Stimulated activated naive CD8-positive, alpha-beta T cell treated with anti-CD3 and anti-CD28 coated beads, Interleukin-15, Interleukin-2, amounts not matched to agents 100 U/mL and 50 U/mL, for 24 hours (primary cell): ENCODE measurements around the gene PAH.
"Not testable (repeated sequence)": the region's sequence is repeated elsewhere in the genome, so short reads cannot be mapped to it uniquely, and the experiment has no call there.

Source experiments
- ATAC-seq: fragments of 150-1000 bp; cut with Tn5 transposase; one replicate; pipeline ENCODE4 v1.10.0; 2021
- DNase-seq: peaks from one replicate; pipeline ENCODE4 v3.0.0; 2021

Gene PAH

DNA sequence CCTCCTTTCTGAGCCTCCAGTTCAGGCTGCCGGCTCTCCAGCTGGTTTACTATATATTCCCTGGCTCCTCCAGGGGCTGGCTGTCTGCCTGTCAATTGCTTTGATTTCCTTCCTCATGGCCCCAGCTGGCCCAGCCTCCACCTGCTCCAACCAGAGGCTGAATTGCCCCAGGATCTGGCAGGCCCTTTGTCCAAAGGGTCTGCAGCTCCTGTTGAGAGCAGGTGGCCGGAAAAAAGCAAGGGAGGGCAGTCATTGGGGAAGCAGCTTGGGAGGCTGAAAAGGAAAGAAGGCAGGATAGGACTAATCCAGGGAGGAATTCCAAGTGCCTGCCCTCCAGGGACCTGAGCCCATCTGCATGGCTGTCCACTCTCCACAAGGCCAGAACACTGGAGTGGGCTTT, 25.3 kb downstream of the PAH start:
- no peak for ATAC-seq
- no peak for DNase-seq

DNA sequence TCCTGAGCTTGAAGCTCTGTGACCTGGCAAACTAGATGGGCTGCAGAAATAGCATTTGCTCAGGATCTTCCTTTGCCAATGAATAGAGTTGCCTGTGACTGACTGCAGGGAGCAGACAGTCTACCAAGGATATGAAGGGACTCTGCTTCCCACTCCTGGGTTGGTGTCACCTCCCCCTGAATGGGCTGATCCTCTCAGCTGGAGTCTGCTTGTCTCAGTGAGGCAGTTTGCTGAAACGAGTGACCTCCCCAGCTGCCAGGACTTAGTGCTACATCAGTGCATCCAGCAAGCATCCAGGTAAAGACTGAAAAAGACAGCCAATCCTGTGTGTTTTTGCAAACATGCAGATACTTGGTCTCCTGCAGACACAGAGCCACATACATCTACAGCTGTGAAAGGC, 28.5 kb downstream of the PAH start:
- no peak for ATAC-seq
- no peak for DNase-seq

DNA sequence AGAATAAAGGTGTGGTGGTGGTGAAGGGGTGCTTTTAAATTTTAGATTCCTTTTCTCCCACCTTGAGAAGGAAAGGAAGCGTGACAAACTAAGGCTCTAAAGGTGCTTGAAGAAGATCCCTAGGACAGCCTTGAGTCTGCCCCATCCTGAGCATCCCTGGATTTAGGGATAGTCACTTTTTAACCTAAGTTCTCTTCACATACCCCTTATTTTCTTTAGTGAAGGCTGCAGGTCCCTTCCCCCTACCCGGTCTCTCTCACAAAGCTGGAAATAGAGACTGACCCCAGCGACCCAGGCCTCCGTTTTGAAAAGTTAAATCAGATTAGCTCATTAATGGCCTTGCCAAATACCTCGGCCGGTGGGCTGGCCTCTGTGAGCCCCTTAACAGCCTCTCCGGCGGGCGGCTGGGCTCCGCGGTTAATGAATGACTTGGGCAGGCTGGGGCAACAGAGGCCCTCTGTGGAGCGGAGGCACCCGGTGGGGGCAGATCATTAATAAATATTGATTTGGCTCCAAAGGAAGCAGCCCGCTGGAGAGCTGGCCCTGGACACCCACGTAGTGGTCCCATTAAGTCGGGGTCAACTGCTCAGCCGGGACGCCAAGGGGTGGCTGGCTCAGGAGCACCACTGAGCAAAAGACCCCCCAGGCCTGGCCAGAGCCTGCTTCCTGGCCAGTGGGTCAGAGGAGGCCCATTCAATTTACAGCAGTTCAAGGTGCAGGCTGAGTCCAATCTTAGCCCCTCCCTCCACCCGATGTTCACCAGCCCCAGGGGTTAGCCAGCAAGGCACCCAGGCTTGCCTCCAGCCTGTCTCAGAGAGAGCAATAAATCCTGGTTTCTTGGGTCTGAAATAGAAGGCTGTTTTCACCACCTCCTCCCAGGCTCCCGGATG, 31.8 kb downstream of the PAH start:
- no peak for ATAC-seq
- no peak for DNase-seq

DNA sequence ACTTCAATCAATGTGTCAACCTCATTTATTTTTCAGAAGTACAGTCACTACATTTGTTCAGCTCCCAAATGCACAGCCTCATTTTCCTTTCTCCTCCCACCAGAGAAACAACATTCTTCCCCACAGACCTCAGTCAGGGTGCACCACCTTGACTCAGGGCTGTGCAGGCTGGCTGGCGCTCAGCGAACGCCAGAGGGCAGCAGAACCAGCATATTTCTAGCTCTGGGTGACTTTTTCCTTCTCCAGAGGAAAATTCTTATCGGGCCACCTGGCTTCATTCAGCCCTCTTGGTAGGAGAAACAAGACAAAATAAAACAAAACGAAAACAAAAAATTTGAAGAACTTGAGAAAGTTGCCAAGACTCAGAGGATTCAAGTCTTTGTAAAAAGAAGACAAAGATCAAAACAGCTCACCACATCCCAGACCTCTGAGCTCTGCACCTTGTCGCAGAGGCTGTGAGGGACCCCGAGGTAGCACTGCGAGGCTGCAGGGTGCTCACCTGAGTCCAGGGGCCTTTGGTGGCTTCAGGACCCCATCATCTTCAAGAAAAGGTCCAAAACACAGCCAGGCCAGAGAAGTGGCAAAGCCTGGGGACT, 33.7 kb downstream of the PAH start:
- peak; percentile 48 for ATAC-seq
- peak; percentile 51 for DNase-seq

DNA sequence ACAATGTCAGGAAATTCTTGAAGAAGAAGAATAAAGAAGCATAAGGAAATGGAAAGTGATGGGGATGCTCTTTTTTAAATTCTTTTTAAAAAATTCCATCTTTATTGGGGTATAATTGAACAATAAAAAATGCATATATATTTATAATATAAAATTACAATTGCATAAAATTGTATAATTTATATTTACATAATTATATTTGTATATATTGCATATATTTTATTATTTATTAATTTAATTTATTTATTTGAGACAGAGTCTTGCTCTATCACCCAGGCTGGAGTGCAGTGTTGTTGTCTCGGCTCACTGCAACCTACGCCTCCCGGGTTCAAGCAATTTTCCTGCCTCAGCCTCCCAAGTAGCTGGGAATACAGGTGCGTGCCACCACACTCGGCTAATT, 36.3 kb downstream of the PAH start:
- DNase-seq (no peak), ATAC-seq (no peak)

DNA sequence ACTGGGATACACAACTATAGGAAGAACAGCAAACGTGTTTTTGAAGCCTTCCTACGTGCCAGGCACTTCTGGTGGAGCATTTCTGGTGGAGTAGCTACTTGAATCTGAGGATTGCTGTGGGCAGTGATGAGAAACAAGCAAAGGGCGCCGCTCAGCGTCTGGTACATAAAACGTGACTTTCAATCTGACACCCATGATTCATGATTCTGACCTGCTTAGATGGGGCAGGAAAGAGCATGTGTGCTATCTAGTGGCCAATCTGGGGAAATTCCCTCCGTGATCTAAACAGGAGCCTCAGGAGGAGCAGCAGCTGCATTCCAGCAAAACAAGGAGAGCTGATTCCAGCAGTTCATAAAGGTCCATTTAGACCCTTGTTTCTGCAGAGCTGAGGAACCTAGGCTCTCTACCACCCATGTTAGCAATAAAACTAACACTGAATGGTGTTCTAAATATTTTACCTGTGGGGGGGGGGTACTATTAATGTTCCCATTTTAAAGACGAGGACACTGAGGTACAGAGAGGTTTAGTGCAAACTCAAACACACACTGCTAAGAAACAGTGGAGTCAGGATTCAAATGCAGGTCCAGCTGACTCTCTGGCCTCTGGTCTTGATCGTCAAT, 37.8 kb downstream of the PAH start:
- DNase-seq (peak; percentile 13), ATAC-seq (peak; percentile 67)

DNA sequence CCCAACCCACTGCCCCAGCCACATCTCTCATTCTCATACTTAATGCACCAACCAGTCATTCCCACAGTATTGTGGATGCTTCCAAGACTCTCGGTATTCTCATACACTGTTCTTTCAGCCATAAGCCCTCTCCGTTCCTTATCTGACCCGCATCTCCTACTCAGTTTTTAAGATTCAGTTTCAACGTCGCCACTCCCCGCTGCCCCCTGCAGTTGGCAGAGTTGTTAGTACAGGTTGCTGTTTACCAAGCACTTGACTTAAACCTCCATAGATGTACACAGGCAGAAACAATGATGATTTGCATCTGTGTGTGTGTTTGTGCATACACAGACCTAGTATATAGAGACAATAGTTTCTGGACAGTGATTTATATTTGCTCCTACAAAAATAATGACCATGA, 40.2 kb downstream of the PAH start:
- ATAC-seq, result no peak
- no peak for DNase-seq

DNA sequence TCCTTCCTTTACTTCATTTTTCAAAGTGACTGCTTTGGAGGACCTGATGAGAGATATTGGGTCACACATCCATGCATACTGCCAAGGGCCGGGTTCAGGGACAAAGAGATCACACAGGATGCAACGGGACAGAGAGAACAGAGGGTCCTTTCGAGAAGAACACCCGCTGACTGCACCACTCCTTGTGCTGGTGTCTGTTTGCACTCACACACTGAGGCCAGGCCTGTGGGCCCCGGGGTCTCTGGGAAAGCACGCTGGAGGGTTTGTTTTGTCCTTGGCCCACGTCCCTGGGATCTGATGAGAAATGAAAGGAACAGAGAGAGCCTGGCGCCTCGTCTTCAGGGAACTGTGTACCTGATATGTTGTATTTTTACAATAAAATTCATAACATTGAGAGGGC, 42.2 kb downstream of the PAH start:
- no peak for ATAC-seq
- no peak for DNase-seq

DNA sequence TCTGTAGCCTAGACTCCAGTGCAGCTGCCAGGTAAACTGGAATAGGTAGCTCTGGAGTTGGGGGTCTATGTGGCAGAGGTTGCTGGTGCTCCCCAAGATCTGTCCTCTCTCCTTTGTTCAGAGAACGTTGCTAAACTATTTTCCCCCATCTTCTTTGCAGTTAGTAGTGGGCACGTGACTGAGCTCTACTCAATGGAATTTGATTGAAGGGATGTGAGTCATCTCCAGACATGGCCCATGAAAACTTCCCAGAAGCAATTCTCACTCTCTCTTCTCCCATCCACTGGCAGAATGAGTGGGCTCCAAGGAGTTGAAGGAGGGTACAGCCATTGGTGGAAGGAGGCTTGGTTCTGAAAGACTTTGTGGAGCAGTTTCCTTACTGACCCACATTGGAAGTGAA, 44.0 kb downstream of the PAH start:
- ATAC-seq, result no peak
- DNase-seq, result no peak

DNA sequence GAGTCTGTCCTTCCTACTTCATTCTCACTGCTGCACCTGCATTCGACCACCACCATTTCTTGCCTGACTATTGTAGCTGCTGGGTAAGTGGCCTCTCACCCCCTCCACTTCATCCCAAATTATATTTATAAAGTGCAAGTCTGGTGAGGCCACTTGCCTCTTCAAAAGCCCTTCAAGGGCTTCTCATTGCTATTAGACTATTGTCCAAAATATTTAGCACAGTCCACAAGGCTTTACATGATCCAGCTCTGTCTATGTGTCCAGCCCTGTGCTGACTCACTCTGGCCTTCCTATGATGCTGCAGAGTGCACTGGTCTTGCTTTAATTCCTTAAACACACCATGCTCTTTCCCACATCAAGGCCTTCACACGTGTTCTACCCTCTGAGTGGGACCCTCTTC, 46.0 kb downstream of the PAH start:
- DNase-seq, result no peak
- ATAC-seq, result no peak

DNA sequence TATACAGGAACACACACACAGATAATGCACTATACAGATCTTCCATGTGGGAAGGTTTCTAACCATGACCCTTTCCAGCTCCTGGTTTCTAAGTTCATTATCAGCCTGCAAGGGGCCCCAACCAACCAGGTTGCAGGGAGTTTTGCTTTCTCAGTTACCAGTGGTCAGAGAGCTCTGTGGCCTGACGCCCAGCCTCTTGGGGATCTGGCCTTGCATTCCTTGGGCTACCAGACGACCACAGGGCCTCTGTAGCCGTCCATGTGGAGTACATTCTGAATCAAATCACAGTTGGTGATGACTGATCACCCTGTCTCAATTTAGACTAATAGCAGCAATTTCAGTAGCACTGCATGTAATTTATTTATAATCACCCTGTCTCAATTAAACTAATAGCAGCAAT, 47.5 kb downstream of the PAH start:
- ATAC-seq (no peak), DNase-seq (no peak)

DNA sequence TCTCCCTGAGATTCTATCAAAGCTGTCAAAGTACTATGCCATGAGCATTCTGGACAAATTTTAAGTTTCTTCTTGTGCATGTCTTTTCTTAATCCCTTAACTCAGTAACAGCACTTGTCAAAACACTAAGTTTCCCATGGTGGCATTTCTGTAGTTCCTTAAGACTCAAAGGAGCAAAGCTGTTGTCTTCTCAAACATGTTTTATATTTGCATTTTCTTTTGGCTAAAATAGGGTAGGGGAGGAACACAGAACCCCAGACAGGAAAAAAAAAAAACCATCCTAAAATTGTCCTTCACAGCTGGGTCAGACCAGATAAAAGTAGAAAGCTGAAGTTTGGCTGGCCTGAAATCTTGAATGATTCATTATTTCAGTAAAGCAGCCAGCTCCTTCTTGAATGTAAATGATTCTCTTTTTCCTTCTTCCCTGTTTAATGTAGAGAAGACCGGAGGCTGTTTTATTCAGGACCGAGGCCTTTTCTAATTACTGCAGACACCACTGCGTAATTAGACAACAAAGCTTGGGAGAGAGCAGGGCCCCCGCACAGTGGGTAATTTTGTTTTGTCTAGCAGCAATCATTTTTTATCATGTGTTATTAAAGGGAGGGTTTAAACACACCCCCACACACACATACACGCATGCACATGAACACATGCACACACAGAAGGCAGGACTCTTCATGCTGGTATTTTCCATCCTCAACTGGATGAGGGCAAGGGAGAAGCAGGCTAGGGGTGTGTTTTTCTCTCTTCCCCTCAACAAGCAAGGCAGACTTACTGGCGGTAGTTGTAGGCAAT, 51.0 kb downstream of the PAH start:
- no peak for ATAC-seq

DNA sequence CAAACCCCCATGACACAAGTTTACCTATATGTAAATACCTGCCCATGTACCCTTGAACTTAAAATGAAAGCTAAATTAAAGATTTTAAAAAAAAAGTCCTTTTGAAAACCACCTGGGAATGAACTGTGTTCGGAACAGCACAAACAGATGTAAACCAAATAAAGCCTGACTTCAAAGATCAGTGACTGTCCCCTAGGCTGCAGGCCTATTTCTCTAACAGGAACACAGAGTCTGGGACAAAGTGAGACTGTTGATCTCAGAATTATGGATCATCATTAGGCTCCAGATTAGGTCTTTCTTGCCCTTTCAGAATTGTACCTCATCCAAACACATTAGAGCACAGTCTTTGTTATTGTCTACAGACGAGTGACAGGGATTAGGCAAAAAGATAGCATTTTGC, 54.6 kb downstream of the PAH start:
- ATAC-seq (no peak), DNase-seq (no peak)

More for the DNA sequence above, 51.0 kb downstream of the PAH start:
- DNase-seq, result no peak

DNA sequence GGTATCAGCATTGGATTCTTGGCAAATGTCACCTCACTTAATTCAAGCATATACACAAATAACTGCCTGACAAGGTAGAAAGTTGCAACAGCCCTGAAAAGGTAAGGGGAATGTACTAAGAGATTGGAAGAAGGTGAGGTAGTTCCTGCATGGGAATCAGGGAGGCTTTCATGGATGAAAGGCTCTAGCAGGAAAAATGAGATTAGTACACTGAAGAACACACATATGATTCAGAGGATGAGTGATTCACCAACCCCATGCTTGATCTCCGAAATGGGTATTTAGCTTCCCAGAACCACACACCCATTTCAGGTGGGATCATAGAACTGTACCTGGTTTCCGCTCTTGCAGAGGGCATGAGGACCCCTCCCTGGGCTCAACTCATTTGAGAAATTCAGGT, 65.8 kb downstream of the PAH start:
- ATAC-seq (no peak), DNase-seq (no peak)

DNA sequence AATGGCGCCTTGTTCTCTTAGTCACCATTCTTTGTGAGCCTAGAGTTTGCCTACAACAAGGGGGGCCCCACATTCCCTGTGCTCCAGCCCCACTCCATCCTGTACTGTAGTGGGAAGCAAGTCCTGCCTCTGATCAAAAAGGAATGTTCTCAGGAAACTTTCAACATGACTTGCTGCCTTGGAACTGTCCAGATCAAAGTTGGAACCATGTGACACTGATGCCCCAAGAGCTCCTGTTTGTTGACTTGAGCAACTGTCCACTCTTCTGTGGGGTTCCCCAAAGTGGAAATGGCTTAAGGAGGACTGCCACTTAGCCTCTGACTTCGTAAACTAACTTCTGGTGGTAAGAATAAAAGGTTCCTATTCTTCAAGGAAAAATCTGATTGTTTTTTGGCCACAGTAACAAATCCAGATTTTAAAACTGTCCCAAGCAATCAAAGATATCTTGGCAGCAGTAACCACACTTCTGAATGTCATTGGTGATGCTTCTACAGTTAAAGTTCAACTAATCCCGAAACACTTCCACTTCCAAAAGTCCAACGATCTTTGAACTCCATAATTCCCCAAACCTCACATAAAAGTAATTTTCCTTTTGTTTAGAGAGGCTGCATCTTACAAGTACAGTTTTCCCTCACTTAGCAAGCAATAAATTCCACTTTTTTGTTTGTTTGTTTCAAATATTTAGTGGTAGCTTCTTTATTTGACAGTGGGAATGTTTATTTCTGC, 67.2 kb downstream of the PAH start:
- DNase-seq, result no peak
- ATAC-seq, result no peak

DNA sequence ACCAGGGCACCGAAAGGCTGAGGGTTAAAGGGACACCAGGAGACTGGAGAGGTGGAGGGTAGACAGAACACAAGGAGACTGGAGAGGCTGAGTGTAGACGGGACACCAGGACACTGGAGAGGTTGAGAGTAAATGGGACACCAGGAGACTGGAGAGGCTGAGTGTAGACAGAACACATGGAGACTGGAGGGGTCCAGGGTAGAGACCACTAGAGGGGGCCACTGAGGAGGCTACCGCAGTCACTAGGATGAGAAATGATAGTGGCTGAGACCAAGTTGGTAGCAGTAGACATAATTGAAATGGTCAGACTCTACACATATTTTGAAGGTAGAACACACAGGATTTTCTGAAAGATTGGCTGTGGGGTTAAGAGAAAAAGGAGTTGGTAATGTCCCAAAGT, 68.2 kb downstream of the PAH start:
- DNase-seq (no peak), ATAC-seq (no peak)

DNA sequence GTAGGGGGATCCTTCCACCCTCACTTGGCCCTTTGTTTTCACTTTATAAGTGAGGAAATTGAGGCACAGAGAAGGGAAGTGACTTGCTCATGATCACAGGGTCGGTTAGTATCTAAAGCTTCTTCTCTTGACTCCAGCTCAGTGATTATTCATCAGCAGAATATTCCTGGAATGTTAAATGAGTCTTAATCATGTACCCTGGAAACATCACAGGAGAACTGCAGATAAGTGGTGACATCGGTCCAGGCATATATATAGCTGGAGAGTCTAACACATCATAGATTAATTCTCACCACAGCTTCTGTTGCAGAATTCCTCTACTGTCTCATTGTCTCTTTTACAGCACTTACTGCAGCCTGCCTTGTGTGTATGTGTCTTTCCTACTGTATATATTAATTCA, 69.9 kb downstream of the PAH start:
- no peak for ATAC-seq
- no peak for DNase-seq

DNA sequence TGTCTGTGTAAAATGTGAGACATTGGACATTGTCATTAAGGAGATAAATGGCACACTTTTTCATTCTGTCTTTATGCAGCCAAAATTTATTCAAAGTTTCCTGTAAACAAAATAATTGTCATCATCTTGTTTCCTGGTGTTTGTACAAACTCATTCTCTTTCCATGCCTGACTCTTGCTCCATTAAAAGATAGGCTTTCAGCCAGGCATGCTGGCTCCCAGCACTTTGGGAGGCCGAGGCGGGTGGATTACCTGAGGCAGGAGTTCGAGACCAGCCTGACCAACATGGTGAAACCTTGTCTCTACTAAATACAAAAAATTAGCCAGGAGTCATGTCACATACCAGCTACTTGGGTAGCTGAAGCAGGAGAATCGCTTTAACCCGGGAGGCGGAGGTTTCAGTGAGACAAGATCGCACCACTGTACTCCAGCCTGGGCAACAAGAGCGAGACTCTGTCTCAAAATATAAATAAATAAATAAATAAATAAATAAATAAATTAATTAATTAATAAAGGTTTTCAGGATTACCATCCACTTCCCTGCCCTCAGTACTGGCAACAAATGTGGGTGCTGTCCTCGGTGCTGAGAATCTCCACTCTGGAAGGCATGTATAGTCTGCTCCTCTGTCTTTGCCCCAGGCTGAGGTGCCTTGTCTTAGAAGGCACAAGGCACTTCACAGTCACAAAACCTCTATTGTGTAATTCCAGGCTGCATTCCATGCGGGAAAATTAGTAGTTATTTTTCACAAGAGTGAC, 83.2 kb downstream of the PAH start:
- ATAC-seq (no peak), DNase-seq (no peak)

DNA sequence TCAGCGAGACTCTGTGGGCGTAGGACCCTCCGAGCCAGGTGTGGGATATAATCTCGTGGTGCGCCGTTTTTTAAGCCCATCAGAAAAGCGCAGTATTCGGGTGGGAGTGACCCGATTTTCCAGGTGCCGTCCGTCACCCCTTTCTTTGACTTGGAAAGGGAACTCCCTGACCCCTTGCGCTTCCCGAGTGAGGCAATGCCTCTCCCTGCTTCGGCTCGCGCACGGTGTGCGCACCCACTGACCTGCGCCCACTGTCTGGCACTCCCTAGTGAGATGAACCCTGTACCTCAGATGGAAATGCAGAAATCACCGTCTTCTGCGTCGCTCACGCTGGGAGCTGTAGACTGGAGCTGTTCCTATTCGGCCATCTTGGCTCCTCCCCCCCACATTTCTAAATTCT, 84.2 kb downstream of the PAH start:
- not testable (repeated sequence) for DNase-seq, ATAC-seq

DNA sequence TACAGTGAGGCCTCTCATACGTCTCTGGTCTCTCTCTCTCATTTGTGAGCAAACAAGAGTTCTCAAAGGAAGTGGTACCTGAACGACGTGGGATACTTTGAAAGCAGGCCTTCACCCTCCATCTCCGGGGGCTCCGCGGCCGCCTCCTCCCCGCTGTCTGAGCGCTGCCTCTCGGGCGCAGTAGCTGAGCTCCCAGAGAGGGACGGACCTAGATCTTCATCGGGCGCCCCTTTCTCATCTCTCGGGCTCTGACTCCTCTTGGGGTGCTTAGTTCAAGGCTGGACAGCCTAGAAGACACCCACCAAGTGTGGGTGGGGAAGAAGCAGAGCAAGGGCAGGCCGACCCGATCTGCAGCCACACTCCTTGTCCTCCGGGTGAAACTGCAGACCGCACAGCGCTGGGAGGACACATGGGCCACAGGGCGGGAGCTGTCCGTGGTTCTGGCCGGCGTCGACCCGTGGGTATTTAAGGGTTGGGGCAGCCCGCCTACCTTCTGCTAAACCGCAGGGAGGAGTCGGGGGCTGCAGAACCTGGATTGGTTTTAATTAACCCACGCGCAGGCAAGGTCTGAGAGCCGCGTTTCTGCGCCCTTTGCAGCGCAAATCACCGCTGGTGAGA, 92.7 kb downstream of the PAH start:
- ATAC-seq, result no peak

DNA sequence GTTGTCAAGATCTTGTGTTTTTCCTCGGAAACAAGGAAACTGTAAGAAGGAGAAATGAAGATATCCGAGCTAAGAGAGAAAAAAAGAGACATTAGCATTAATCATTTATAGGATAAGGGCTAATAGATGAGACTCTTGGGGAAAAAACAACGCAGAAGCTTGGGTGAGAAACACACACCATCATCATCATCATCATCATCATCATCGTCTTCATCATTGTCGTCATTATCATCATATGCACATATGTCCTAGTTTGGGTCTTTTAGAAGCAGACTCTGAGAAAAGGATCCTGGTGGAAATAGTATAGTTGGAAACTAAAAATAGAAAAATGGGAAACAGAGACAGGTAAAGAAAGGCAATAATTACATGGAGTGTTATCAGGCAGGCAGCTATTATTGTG, 95.9 kb downstream of the PAH start:
- no peak for ATAC-seq
- DNase-seq, result no peak

More for the DNA sequence above, 92.7 kb downstream of the PAH start:
- DNase-seq, result peak; percentile 9
